Smooth muscle cell (in vitro differentiated cells): ENCODE results near the gene INAVA. TPM values are rescaled to one million over a fixed set of nuclear protein-coding genes. Genes with fewer than 3 reads are reported as not detected.

ENCODE experiments used
- DNase-seq: peaks from one replicate; lab custom pipeline; 2025; ENCODE audit not compliant: unreplicated experiment; lab: John Stamatoyannopoulos, UW
- H2AFZ ChIP-seq: fragments of 200-600 bp; sonication (generic); 2 replicates; pipeline ENCODE4 v1.6.0; 2016; ENCODE audit warnings: antibody characterized with exemption, low read depth, mild to moderate bottlenecking
- H3F3A ChIP-seq: fragments of 200-600 bp; sonication (generic); 2 replicates; pipeline ENCODE4 v1.6.0; 2017; ENCODE audit warnings: antibody characterized with exemption, low read depth
- H3K27ac ChIP-seq: fragments of 200-600 bp; sonication (generic); 2 replicates; pipeline ENCODE4 v1.5.1; 2016; ENCODE audit warnings: low read depth, mild to moderate bottlenecking
- H3K27me3 ChIP-seq: fragments of 200-600 bp; sonication (generic); 2 replicates; pipeline ENCODE4 v1.6.1; 2016; ENCODE audit warnings: low read depth, mild to moderate bottlenecking
- H3K36me3 ChIP-seq: fragments of 200-600 bp; sonication (generic); 2 replicates; pipeline ENCODE4 v1.5.1; 2016; ENCODE audit warnings: low read depth
- H3K4me1 ChIP-seq: fragments of 200-600 bp; sonication (generic); 2 replicates; pipeline ENCODE4 v1.5.1; 2016; ENCODE audit warnings: low read depth
- H3K4me2 ChIP-seq: fragments of 200-600 bp; sonication (generic); 2 replicates; pipeline ENCODE4 v1.6.0; 2016; ENCODE audit warnings: mild to moderate bottlenecking
- H3K4me3 ChIP-seq: fragments of 200-600 bp; sonication (generic); 2 replicates; pipeline ENCODE4 v1.5.1; 2016; ENCODE audit warnings: mild to moderate bottlenecking
- H3K79me2 ChIP-seq: fragments of 200-600 bp; sonication (generic); 2 replicates; pipeline ENCODE4 v1.6.0; 2016; ENCODE audit warnings: low read depth, mild to moderate bottlenecking
- H3K9ac ChIP-seq: fragments of 200-600 bp; sonication (generic); 2 replicates; pipeline ENCODE4 v1.6.0; 2016; ENCODE audit warnings: low read depth
- H3K9me3 ChIP-seq: fragments of 200-600 bp; sonication (generic); replicated peaks from 2 replicates; pipeline ENCODE4 v1.5.1; 2016; ENCODE audit warnings: low read depth
- H4K20me1 ChIP-seq: fragments of 200-600 bp; sonication (generic); 2 replicates; pipeline ENCODE4 v1.6.0; 2016; ENCODE audit warnings: low read depth
- WGBS: methylation state at CpG from one replicate; pipeline ENCODE4 v1.1.7; 2016; ENCODE audit warnings: low lambda C conversion rate; 5-methylcytosine and 5-hydroxymethylcytosine counted together
- polyA plus RNA-seq: library from polyadenylated mRNA; unstranded; fragments of >200 nt; fragmentation: Nextera tagmentation; extraction: Ambion mirVana; gene quantifications from 2 replicates; pipeline ENCODE4 v1.2.1, GENCODE V29; 2016
- total RNA-seq: library from RNA; depleted of rRNA; stranded (reverse); fragments of >200 nt; gene quantifications from 2 replicates; pipeline ENCODE4 v1.2.3, GENCODE V29; 2014
- TF ChIP-seq, protein P1 (sequence below): fragments of 200-600 bp; sonication (generic); IDR thresholded peaks from 2 replicates; pipeline ENCODE4 v1.5.1; 2017; ENCODE audit warnings: borderline replicate concordance, mild to moderate bottlenecking, antibody characterized with exemption; ENCODE audit not compliant: insufficient read depth, poor library complexity, severe bottlenecking

Gene INAVA
- total and polyA plus RNA-seq, 2 experiments from 2014 or later = 10.1 to 16.9 TPM

GRCh38 chr1:200899015-200899386 is 4.3 kb downstream of the INAVA start:
- no peaks in the 10 kb centered on the region for H3K36me3 ChIP-seq
- no peak overlapping the region for H3K9ac ChIP-seq
- no peaks in the 10 kb centered on the region for H3K9me3 ChIP-seq
- H3F3A ChIP-seq = peaks cover 4% of the 10 kb centered on the region
- TF ChIP-seq, protein P1, sequence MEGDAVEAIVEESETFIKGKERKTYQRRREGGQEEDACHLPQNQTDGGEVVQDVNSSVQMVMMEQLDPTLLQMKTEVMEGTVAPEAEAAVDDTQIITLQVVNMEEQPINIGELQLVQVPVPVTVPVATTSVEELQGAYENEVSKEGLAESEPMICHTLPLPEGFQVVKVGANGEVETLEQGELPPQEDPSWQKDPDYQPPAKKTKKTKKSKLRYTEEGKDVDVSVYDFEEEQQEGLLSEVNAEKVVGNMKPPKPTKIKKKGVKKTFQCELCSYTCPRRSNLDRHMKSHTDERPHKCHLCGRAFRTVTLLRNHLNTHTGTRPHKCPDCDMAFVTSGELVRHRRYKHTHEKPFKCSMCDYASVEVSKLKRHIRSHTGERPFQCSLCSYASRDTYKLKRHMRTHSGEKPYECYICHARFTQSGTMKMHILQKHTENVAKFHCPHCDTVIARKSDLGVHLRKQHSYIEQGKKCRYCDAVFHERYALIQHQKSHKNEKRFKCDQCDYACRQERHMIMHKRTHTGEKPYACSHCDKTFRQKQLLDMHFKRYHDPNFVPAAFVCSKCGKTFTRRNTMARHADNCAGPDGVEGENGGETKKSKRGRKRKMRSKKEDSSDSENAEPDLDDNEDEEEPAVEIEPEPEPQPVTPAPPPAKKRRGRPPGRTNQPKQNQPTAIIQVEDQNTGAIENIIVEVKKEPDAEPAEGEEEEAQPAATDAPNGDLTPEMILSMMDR = no peak
- H3K27ac ChIP-seq = peak overlapping the region; percentile 59
- H3K4me1 ChIP-seq = peaks cover 25% of the 10 kb centered on the region
- 90% methylated on average over 3 of the region's 3 CpGs for WGBS
- no peak overlapping the region for H3K4me2 ChIP-seq
- H3K27me3 ChIP-seq = no peaks in the 10 kb centered on the region
- no peak for DNase-seq
- no peak overlapping the region for H2AFZ ChIP-seq
- H4K20me1 ChIP-seq = peaks cover 16% of the 10 kb centered on the region
- H3K4me3 ChIP-seq = no peak overlapping the region
- no peaks in the 10 kb centered on the region for H3K79me2 ChIP-seq

DNA sequence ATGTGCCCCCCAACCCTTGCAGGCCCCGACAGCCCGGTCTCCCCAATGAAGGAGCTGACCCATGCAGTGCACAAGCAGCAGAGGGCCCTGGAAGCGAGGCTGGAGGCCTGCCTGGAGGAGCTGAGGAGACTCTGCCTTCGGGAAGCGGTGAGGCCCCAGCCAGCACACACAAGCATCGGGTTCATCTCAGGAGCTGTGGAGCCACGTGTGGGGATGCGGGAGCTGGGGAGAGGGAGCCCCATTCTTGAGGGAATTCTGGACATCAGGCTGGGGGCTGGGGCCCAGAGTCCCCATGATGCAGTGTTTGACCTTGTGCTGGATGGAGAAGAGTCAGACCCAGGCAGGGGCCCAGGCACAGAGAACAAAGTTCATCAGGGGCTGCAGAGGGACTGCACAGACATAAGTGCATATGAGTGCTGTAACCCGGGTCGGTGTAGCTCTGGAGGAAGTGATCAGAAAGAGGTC is 4.8 kb downstream of the INAVA start:
- whole genome bisulfite sequencing = 97% methylated on average over 9 of the region's 10 CpGs

DNA sequence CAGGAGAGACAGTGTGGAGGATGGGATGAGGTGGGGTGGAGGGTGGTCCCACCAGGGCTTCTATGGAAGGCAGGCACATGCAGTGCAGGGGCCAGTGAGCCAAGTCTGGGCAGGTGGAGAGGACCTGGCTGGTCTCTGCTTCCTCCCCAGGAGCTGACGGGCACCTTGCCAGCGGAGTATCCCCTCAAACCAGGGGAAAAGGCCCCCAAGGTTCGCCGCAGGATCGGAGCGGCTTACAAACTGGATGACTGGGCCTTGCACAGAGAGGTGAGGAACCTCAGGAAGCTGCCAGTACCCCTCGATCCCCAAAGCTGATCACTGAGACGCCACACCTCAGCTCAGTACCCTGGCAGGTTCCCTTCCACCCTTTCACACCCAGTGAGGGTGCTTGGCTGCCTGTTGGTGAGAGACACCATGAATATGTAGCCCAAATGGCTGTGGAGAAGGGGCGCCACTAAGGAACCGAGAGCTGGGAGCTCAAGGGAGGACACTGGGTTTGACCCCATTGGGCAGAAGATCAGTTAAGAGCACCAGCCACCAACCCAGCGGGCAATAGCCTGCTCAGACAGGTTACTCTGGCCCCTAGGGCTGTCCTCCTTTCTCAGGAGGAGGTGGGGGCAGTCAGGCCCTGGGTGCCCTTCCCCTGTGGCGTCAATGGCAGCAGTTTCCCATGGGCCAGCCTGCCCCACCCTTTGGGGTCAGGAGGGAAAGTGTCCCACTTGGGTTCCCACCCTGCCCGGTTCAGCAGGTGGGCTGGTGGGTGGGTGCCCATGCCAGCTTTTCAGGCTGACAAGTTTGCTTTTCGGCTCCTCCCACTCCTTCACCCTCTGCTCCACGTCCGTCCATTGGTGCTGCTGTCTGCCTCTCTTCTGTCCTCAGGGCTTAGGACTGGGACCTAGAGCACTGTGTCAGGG is 5.5 kb downstream of the INAVA start:
- no peak for DNase-seq
- 96% methylated on average over 14 of the region's 16 CpGs for WGBS
- H3K9me3 ChIP-seq = no peaks in the 10 kb centered on the region
- H3K9ac ChIP-seq = no peak overlapping the region
- no peaks in the 10 kb centered on the region for H3F3A ChIP-seq
- no peaks in the 10 kb centered on the region for H3K36me3 ChIP-seq
- H3K4me1 ChIP-seq = peaks cover 15% of the 10 kb centered on the region
- no peak overlapping the region for H3K4me2 ChIP-seq
- peaks cover 16% of the 10 kb centered on the region for H4K20me1 ChIP-seq
- no peak overlapping the region for H2AFZ ChIP-seq
- H3K4me3 ChIP-seq = no peak overlapping the region
- TF ChIP-seq, protein P1 = no peak
- no peaks in the 10 kb centered on the region for H3K79me2 ChIP-seq
- no peak overlapping the region for H3K27ac ChIP-seq
- H3K27me3 ChIP-seq = no peaks in the 10 kb centered on the region

More for the DNA sequence above, 4.8 kb downstream of the INAVA start:
- no peak overlapping the region for H3K4me3 ChIP-seq
- no peak overlapping the region for H3K27ac ChIP-seq
- no peak for DNase-seq
- no peaks in the 10 kb centered on the region for H3K79me2 ChIP-seq
- no peaks in the 10 kb centered on the region for H3K27me3 ChIP-seq
- H3K9ac ChIP-seq = no peak overlapping the region
- no peaks in the 10 kb centered on the region for H3K36me3 ChIP-seq
- TF ChIP-seq, protein P1 = no peak
- no peak overlapping the region for H3K4me2 ChIP-seq
- no peak overlapping the region for H2AFZ ChIP-seq
- no peaks in the 10 kb centered on the region for H3F3A ChIP-seq
- peaks cover 16% of the 10 kb centered on the region for H4K20me1 ChIP-seq
- peaks cover 20% of the 10 kb centered on the region for H3K4me1 ChIP-seq
- no peaks in the 10 kb centered on the region for H3K9me3 ChIP-seq
